K562 (cell line): Measurements from ENCODE around the gene DLX2. TPM values are rescaled to one million over a fixed set of nuclear protein-coding genes. Genes with fewer than 3 reads are reported as not detected.
A peak's percentile ranks its signal among the peaks of the same experiment; 100 is the strongest.

Experiments
- ATAC-seq: fragments of 200-7000 bp; cut with Tn5 transposase; 3 replicates; pipeline ENCODE4 v1.9.1; 2020; ENCODE audit warnings: moderate library complexity
- BruUV-seq: library from RNA; stranded (reverse); fragments of 400-500 nt; replicated peaks from 2 replicates; lab custom pipeline; 2021; lab: Mats Ljungman, UMichigan
- CTCF ChIA-PET: fragments of 300-600 bp; formaldehyde crosslinking; extraction: SDS; loops from one replicate; lab custom pipeline; 2021; ENCODE audit warnings: low intra/inter-chr PET ratio; lab: Yijun Ruan, JAX
- POLR2A ChIA-PET: fragments of 300-600, 350-650 bp; sonication (Branson Sonifier 250); formaldehyde crosslinking; extraction: SDS; loops from one replicate; lab custom pipeline; 2021; ENCODE audit warnings: antibody characterized with exemption, inconsistent platforms; lab: Yijun Ruan, JAX
- DNase-seq, 4 experiments: peaks; one replicate each; pipeline versions ENCODE4 v3.0.0 to v3.0.0-alpha.2; 2011 to 2018; ENCODE audit warnings: low spot score in 3 of 4, mixed read lengths in 3 of 4; ENCODE audit errors: extremely low read depth in 1 of 4
- FAIRE-seq: peaks from 2 replicates; lab custom pipeline; 2011; peaks lifted over from hg19 to GRCh38; lab: Jason Lieb, UNC
- H2AFZ ChIP-seq: 2 replicates; pipeline ENCODE4 v1.6.0; 2011; ENCODE audit warnings: low read depth, low read length, control low read depth, inconsistent platforms
- H3K27ac ChIP-seq: fragments of 200-600 bp; 3 replicates; pipeline ENCODE4 v1.8.0; 2011; ENCODE audit warnings: low read depth, mild to moderate bottlenecking, control low read depth, inconsistent platforms, low read length, moderate library complexity, mixed read lengths; ENCODE audit errors: extremely low read depth
- H3K27me3 ChIP-seq, 2 experiments: fragments of 300-600 bp in 1 of 2; 2 replicates in 1 of 2; 3 replicates in 1 of 2; pipeline versions ENCODE4 v1.6.0 to v1.8.0; 2011; ENCODE audit warnings: inconsistent platforms in 2 of 2, low read length in 2 of 2, mild to moderate bottlenecking in 1 of 2, mixed read lengths in 1 of 2, moderate library complexity in 1 of 2; ENCODE audit not compliant: control insufficient read depth in 2 of 2, insufficient read depth in 2 of 2
- H3K36me3 ChIP-seq: fragments of 300-600 bp; 3 replicates; pipeline ENCODE4 v1.8.0; 2011; ENCODE audit warnings: mild to moderate bottlenecking, low read length, inconsistent platforms; ENCODE audit not compliant: control insufficient read depth, insufficient read depth
- H3K4me1 ChIP-seq, 2 experiments: fragments of 200-600 bp in 1 of 2; replicated peaks in 1 of 2; 2 replicates in 1 of 2; 3 replicates in 1 of 2; pipeline versions ENCODE4 v1.5.1 to v1.8.0; 2011; ENCODE audit warnings: inconsistent platforms in 2 of 2, low read length in 2 of 2, mild to moderate bottlenecking in 1 of 2, mixed read lengths in 1 of 2, moderate library complexity in 1 of 2; ENCODE audit not compliant: control insufficient read depth in 2 of 2, insufficient read depth in 2 of 2
- H3K4me2 ChIP-seq: 2 replicates; pipeline ENCODE4 v1.6.1; 2011; ENCODE audit warnings: low read length, control low read depth, inconsistent platforms, mixed read lengths; ENCODE audit not compliant: insufficient read depth
- H3K4me3 ChIP-seq: fragments of 200-600 bp; sonication (generic), shearing (Covaris generic); 2 replicates; pipeline ENCODE4 v1.5.1; 2016; ENCODE audit warnings: control low read depth, inconsistent platforms
- H3K79me2 ChIP-seq: fragments of 200-600 bp; 3 replicates; pipeline ENCODE4 v1.8.0; 2011; ENCODE audit warnings: low read length, inconsistent platforms; ENCODE audit not compliant: control insufficient read depth, insufficient read depth
- H3K9ac ChIP-seq, 2 experiments: 2 replicates each; pipeline versions ENCODE4 v1.6.0 to v1.6.1; 2011; ENCODE audit warnings: low read depth in 2 of 2, low read length in 2 of 2, control low read depth in 1 of 2, inconsistent platforms in 1 of 2, mild to moderate bottlenecking in 1 of 2, mixed read lengths in 1 of 2; ENCODE audit not compliant: insufficient read depth in 1 of 2
- H3K9me1 ChIP-seq: one replicate; pipeline ENCODE4 v1.6.0; 2011; ENCODE audit warnings: inconsistent platforms, mild to moderate bottlenecking, low read length, moderate library complexity; ENCODE audit not compliant: control insufficient read depth, insufficient read depth
- H3K9me3 ChIP-seq: replicated peaks from 2 replicates; pipeline ENCODE4 v1.5.1; 2011; ENCODE audit warnings: low read depth, low read length, inconsistent platforms; ENCODE audit not compliant: control insufficient read depth, insufficient read depth
- H4K20me1 ChIP-seq: replicated peaks from 2 replicates; pipeline ENCODE4 v1.6.1; 2011; ENCODE audit warnings: low read length, inconsistent platforms, mixed read lengths; ENCODE audit not compliant: control insufficient read depth, insufficient read depth
- CSDE1 ChIP-seq, 2 experiments: fragments of 450-650 bp; IDR thresholded peaks; 2 replicates each; pipeline ENCODE4 v1.6.1; 2016; ENCODE audit warnings: mild to moderate bottlenecking in 1 of 2
- ETV1 ChIP-seq: fragments of 450-650 bp; conservative IDR thresholded peaks from 2 replicates; pipeline ENCODE4 v1.6.1; 2016; ENCODE audit warnings: missing genetic modification characterization, control low read depth, low read depth, missing compliant biosample characterization
- FOXK1 ChIP-seq: sonication (generic); formaldehyde crosslinking; IDR thresholded peaks from 2 replicates; pipeline ENCODE4 v1.8.0; 2022; ENCODE audit warnings: missing genetic modification reagents, mild to moderate bottlenecking, borderline replicate concordance
- LCOR ChIP-seq: sonication (generic); formaldehyde crosslinking; IDR thresholded peaks from 2 replicates; pipeline ENCODE4 v1.8.0; 2022; ENCODE audit warnings: mild to moderate bottlenecking, missing genetic modification reagents
- MAZ ChIP-seq, 2 experiments: fragments of 450-650 bp in 1 of 2; sonication (generic) in 1 of 2; formaldehyde crosslinking; IDR thresholded peaks in 1 of 2; conservative IDR thresholded peaks in 1 of 2; 2 replicates each; pipeline versions ENCODE4 v1.4.0 to v1.5.0; 2020; ENCODE audit warnings: mild to moderate bottlenecking in 1 of 2, missing genetic modification reagents in 1 of 2
- PYGO2 ChIP-seq: fragments of 450-650 bp; IDR thresholded peaks from 2 replicates; pipeline ENCODE4 v1.6.1; 2016; ENCODE audit warnings: mild to moderate bottlenecking, missing genetic modification characterization, moderate library complexity, missing compliant biosample characterization
- SMARCE1 ChIP-seq: fragments of 450-650 bp; IDR thresholded peaks from 2 replicates; pipeline ENCODE4 v1.7.1; 2016; ENCODE audit warnings: mild to moderate bottlenecking
- ZBTB17 ChIP-seq: fragments of 450-650 bp; formaldehyde crosslinking; IDR thresholded peaks from 2 replicates; pipeline ENCODE4 v1.4.0; 2020; ENCODE audit warnings: mild to moderate bottlenecking
- ZFP36 ChIP-seq: fragments of 150-350 bp; IDR thresholded peaks from 2 replicates; pipeline ENCODE4 v1.6.1; 2018; ENCODE audit warnings: low read length, low read depth; ENCODE audit not compliant: partially characterized antibody
- ZNF175 ChIP-seq: fragments of 200-800 bp; sonication (Bioruptor generic); IDR thresholded peaks from 2 replicates; pipeline ENCODE4 v1.6.1; 2016; ENCODE audit warnings: low read depth, mild to moderate bottlenecking, missing genetic modification characterization, missing compliant biosample characterization
- ZNF197 ChIP-seq: fragments of 200-800 bp; sonication (Bioruptor generic); IDR thresholded peaks from 2 replicates; pipeline ENCODE4 v1.6.1; 2016; ENCODE audit warnings: low read depth, missing genetic modification characterization, missing compliant biosample characterization
- ZNF354B ChIP-seq: fragments of 250-450 bp; sonication (Bioruptor Pico); IDR thresholded peaks from 2 replicates; pipeline ENCODE4 v1.4.0; 2020
- ZNF589 ChIP-seq: fragments of 200-800 bp; sonication (Bioruptor generic); IDR thresholded peaks from 2 replicates; pipeline ENCODE4 v1.6.1; 2016; ENCODE audit warnings: low read depth, missing genetic modification characterization, missing compliant biosample characterization
- ZNF76 ChIP-seq: fragments of 250-450 bp; sonication (Bioruptor Pico); IDR thresholded peaks from 2 replicates; pipeline ENCODE4 v1.4.0; 2020; ENCODE audit warnings: mild to moderate bottlenecking, moderate library complexity, borderline replicate concordance
- ZNF766 ChIP-seq: fragments of 200-800 bp; sonication (Bioruptor generic); conservative IDR thresholded peaks from 2 replicates; pipeline ENCODE4 v1.6.1; 2016; ENCODE audit warnings: missing genetic modification characterization, missing compliant biosample characterization
- WGBS: fragments of 100-300 bp; shearing (Covaris generic); methylation state at CpG from one replicate; pipeline ENCODE4 v1.1.6; 2016; ENCODE audit warnings: low coverage, mixed read lengths; ENCODE audit not compliant: insufficient coverage; ENCODE audit errors: missing lambda C conversion rate; 5-methylcytosine and 5-hydroxymethylcytosine counted together
- in situ Hi-C: fragments of 300-500 bp; cut with MboI; formaldehyde crosslinking; loops from 4 replicates; pipeline ENCODE4 v1.15.0; 2018; ENCODE audit warnings: inconsistent platforms, mixed read lengths
- intact Hi-C: fragments of 100-400 bp; cut with micrococcal nuclease; formaldehyde crosslinking; loops from 2 replicates; pipeline ENCODE4 v1.14.2; 2022
- polyA plus RNA-seq, 8 experiments: library from polyadenylated mRNA; depleted of rRNA in 4 of 8; stranded (reverse) in 5 of 8; unstranded in 3 of 8; fragments of >200 nt; fragmentation: Nextera tagmentation in 2 of 8; fragmentation: Illumina TruSeq in 1 of 8; extraction: Ambion mirVana in 2 of 8; extraction: Trizol in 1 of 8; gene quantifications; 2 replicates each; pipeline versions ENCODE4 v1.2.1 to v1.2.3, GENCODE V29; 2011 to 2014; ENCODE audit warnings: inconsistent platforms in 1 of 8, missing spikeins in 1 of 8
- total RNA-seq, 7 experiments: library from RNA; depleted of rRNA in 6 of 7; stranded (reverse); fragments of >200 nt in 6 of 7; fragmentation: Illumina TruSeq in 2 of 7; extraction: Trizol in 2 of 7; gene quantifications; 2 replicates each; pipeline versions ENCODE4 v1.2.1 to v1.2.3, GENCODE V29; 2011 to 2021; ENCODE audit warnings: low replicate concordance in 1 of 7
- TF ChIP-seq, protein P1 (sequence below): fragments of 450-650 bp; IDR thresholded peaks from 2 replicates; pipeline ENCODE4 v1.6.1; 2017; ENCODE audit warnings: antibody characterized with exemption, mild to moderate bottlenecking

Gene DLX2
- total and polyA plus RNA-seq, 9 of the 15 experiments (the other 6 are each of a cell fraction or from before 2014, with no cell fraction given): 0.14 to 4.3 (median 0.86) TPM

DNA sequence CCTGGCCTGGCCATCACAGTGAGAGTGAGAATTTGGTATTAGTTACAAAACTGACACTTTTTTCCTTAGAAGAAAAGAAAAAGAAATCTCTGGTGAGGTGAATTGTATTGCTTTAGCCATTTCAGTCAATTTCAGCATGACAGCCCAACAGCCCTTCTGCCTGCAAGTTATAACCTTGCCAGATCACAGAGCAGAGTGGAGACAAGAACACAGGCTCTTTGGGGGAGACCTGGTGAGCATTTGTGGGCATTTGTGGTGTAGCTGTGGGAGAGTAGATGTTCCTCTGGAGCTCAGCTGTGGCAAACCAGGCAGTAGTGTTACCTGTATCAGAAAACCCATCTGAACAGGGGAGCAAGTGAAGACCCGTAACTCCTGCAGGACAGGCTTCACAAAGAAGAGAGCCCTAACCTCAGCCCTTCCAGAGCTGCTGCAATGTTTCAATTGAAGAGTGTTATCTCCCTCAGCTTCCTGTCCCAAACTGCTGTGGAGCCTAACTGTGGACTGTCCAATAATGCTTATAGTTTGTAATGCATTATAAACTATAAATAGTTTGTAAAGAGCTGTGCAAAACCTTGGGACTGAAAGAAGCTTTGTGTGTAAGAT is 40.2 kb downstream of the DLX2 start:
- no peak overlapping the region for H3K4me3 ChIP-seq
- ChIA-PET POLR2A (interaction anchor here (1.4 to 1.6 kb wide), 2 partner anchors 23 to 26 kb away, joined by 3 to 4 read pairs; partner anchors contain the start of gene DLX1), CTCF (no interaction called here)
- H3K27ac ChIP-seq: peak overlapping the region; percentile 48
- H3K27me3 ChIP-seq: no peaks in the 10 kb centered on the region
- in situ Hi-C loops (no loop called here), intact Hi-C loops (no loop called here)
- H3K4me2 ChIP-seq: peak overlapping the region; percentile 19; the same call in 1 of the 2 replicates
- H2AFZ ChIP-seq: peak overlapping the region; percentile 72
- BruUV-seq: no TSS peak
- no peaks in the 10 kb centered on the region for H3K36me3 ChIP-seq
- ATAC-seq (peak; percentile 84), FAIRE-seq (peak; percentile 54), DNase-seq (peak in 1 of 4 experiments; percentile 38)
- H3K9me1 ChIP-seq: no peaks in the 10 kb centered on the region
- H3K79me2 ChIP-seq: no peaks in the 10 kb centered on the region
- peaks cover 4 to 32% of the 10 kb centered on the region in 2 experiments; a peak in 4 of 5 replicates for H3K4me1 ChIP-seq
- WGBS: 10% methylated on average over 1 of the region's 1 CpG
- H3K9ac ChIP-seq: no peak overlapping the region; a peak in 1 of 4 replicates
- H4K20me1 ChIP-seq: no peaks in the 10 kb centered on the region
- no peaks in the 10 kb centered on the region for H3K9me3 ChIP-seq
- peak; percentile 37; the same call in 1 of the 2 replicates for TF ChIP-seq ZNF766 (CRISPR knock-in tag)
- TF ChIP-seq CSDE1 (IDR thresholded peaks at IDR 0.05): no peak
- TF ChIP-seq LCOR: no peak
- 0 out of 2 replicates have a peak, but pooled peaks have one; percentile 23 for TF ChIP-seq ZBTB17 (CRISPR knock-in tag)
- TF ChIP-seq ZNF175 (CRISPR knock-in tag): peak; percentile 73; the same call in 1 of the 2 replicates
- no peak for TF ChIP-seq PYGO2 (tag)
- TF ChIP-seq ZNF76 (CRISPR knock-in tag): peak; percentile 25; the same call in 1 of the 2 replicates
- peak; percentile 13 for TF ChIP-seq ZFP36
- TF ChIP-seq ZNF197: peak; percentile 63; the same call in 1 of the 2 replicates
- TF ChIP-seq, protein P1, sequence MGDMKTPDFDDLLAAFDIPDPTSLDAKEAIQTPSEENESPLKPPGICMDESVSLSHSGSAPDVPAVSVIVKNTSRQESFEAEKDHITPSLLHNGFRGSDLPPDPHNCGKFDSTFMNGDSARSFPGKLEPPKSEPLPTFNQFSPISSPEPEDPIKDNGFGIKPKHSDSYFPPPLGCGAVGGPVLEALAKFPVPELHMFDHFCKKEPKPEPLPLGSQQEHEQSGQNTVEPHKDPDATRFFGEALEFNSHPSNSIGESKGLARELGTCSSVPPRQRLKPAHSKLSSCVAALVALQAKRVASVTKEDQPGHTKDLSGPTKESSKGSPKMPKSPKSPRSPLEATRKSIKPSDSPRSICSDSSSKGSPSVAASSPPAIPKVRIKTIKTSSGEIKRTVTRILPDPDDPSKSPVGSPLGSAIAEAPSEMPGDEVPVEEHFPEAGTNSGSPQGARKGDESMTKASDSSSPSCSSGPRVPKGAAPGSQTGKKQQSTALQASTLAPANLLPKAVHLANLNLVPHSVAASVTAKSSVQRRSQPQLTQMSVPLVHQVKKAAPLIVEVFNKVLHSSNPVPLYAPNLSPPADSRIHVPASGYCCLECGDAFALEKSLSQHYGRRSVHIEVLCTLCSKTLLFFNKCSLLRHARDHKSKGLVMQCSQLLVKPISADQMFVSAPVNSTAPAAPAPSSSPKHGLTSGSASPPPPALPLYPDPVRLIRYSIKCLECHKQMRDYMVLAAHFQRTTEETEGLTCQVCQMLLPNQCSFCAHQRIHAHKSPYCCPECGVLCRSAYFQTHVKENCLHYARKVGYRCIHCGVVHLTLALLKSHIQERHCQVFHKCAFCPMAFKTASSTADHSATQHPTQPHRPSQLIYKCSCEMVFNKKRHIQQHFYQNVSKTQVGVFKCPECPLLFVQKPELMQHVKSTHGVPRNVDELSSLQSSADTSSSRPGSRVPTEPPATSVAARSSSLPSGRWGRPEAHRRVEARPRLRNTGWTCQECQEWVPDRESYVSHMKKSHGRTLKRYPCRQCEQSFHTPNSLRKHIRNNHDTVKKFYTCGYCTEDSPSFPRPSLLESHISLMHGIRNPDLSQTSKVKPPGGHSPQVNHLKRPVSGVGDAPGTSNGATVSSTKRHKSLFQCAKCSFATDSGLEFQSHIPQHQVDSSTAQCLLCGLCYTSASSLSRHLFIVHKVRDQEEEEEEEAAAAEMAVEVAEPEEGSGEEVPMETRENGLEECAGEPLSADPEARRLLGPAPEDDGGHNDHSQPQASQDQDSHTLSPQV: peak; percentile 28; the same call in 1 of the 2 replicates
- no peak for TF ChIP-seq ZNF354B (CRISPR knock-in tag)
- TF ChIP-seq FOXK1 (CRISPR knock-in tag): no peak
- TF ChIP-seq ZNF589: peak; percentile 91; the same call in 1 of the 2 replicates
- peak in 1 of 2 experiments; percentile 18; a peak in 1 of 4 replicates for TF ChIP-seq MAZ (CRISPR knock-in tag; conservative IDR thresholded peaks at IDR 0.05 in 1 of 2, IDR thresholded peaks at IDR 0.05 in 1 of 2)
- peak; percentile 82 for TF ChIP-seq ETV1 (tag)
- TF ChIP-seq SMARCE1: 0 out of 2 replicates have a peak, but pooled peaks have one; percentile 16
